Measurements from ENCODE around the gene SETD1B.

- no peak for TF ChIP-seq CTCF (IDR thresholded peaks at IDR 0.05; ENCODE audit: poor library complexity)
- no peak for TF ChIP-seq EZH2 (IDR thresholded peaks at IDR 0.05; ENCODE audit: borderline replicate concordance)
- TF ChIP-seq EZH2phosphoT487 (IDR thresholded peaks at IDR 0.05; ENCODE audit: low read depth, severe bottlenecking, unreplicated experiment) = no peak
Measured at GRCh38 chr12:121809712-121810116, 5.9 kb downstream of the SETD1B start.
